OCI-LY1 (cell line): Measurements from ENCODE around the gene BORCS8.

Source experiments
- H2AFZ ChIP-seq: fragments of 200-600 bp; sonication (generic), shearing (Covaris generic); 2 replicates; pipeline ENCODE4 v1.6.0; 2014; ENCODE audit warnings: antibody characterized with exemption, mild to moderate bottlenecking, low read length
- H3F3A ChIP-seq: fragments of 200-600 bp; sonication (generic), shearing (Covaris generic); 2 replicates; pipeline ENCODE4 v1.6.0; 2014; ENCODE audit warnings: mild to moderate bottlenecking, antibody characterized with exemption, low read length, moderate library complexity; ENCODE audit not compliant: insufficient read depth
- H3K27ac ChIP-seq: fragments of 200-600 bp; sonication (generic); 2 replicates; pipeline ENCODE4 v1.5.1; 2014; ENCODE audit warnings: low read length, mixed run types, mild to moderate bottlenecking, low read depth; ENCODE audit not compliant: poor library complexity, severe bottlenecking
- H3K27me3 ChIP-seq: fragments of 200-600 bp; sonication (generic); 2 replicates; pipeline ENCODE4 v1.6.0; 2014; ENCODE audit warnings: antibody characterized with exemption, mild to moderate bottlenecking, low read length, moderate library complexity; ENCODE audit not compliant: insufficient read depth
- H3K36me3 ChIP-seq: fragments of 200-600 bp; sonication (generic); 2 replicates; pipeline ENCODE4 v1.6.1; 2014; ENCODE audit warnings: mild to moderate bottlenecking, antibody characterized with exemption, low read length, moderate library complexity, mixed read lengths; ENCODE audit not compliant: insufficient read depth
- H3K4me1 ChIP-seq: fragments of 200-600 bp; sonication (generic); 2 replicates; pipeline ENCODE4 v1.5.1; 2014; ENCODE audit warnings: mild to moderate bottlenecking, low read length, moderate library complexity; ENCODE audit not compliant: insufficient read depth, severe bottlenecking
- H3K4me2 ChIP-seq: fragments of 200-600 bp; sonication (generic), shearing (Covaris generic); 2 replicates; pipeline ENCODE4 v1.6.1; 2014; ENCODE audit warnings: low read length
- H3K4me3 ChIP-seq: fragments of 200-600 bp; sonication (generic); 2 replicates; pipeline ENCODE4 v1.5.1; 2014; ENCODE audit warnings: low read length, low read depth, mild to moderate bottlenecking, mixed read lengths; ENCODE audit not compliant: poor library complexity, severe bottlenecking
- H3K79me2 ChIP-seq: fragments of 200-600 bp; shearing (Covaris generic); 2 replicates; pipeline ENCODE4 v1.6.1; 2016; ENCODE audit warnings: mixed run types, low read length, mixed read lengths; ENCODE audit not compliant: insufficient read depth
- H3K9ac ChIP-seq: fragments of 200-600 bp; sonication (generic), shearing (Covaris generic); 2 replicates; pipeline ENCODE4 v1.6.1; 2014; ENCODE audit warnings: mild to moderate bottlenecking, low read length, mixed read lengths
- H3K9me2 ChIP-seq: fragments of 200-600 bp; sonication (generic), shearing (Covaris generic); 2 replicates; pipeline ENCODE4 v1.6.1; 2014; ENCODE audit warnings: low read depth, mild to moderate bottlenecking, low read length, mixed read lengths
- H3K9me3 ChIP-seq: fragments of 200-600 bp; shearing (Covaris generic); 2 replicates; pipeline ENCODE4 v1.6.1; 2014; ENCODE audit warnings: low read length, mixed read lengths
- H4K20me1 ChIP-seq: fragments of 200-600 bp; sonication (generic), shearing (Covaris generic); 2 replicates; pipeline ENCODE4 v1.6.0; 2016; ENCODE audit warnings: mild to moderate bottlenecking, low read length; ENCODE audit not compliant: insufficient read depth
- EZH2 ChIP-seq: fragments of 200-600 bp; sonication (generic), shearing (Covaris generic); IDR thresholded peaks from 2 replicates; pipeline ENCODE4 v1.8.0; 2017; ENCODE audit warnings: borderline replicate concordance, mixed run types, mild to moderate bottlenecking, antibody characterized with exemption, low read length, moderate library complexity, mixed read lengths
- TF ChIP-seq, protein P1 (sequence below): fragments of 200-600 bp; sonication (generic), shearing (Covaris generic); IDR thresholded peaks from 2 replicates; pipeline ENCODE4 v1.5.1; 2017; ENCODE audit warnings: mild to moderate bottlenecking, antibody characterized with exemption, low read length, moderate library complexity, mixed read lengths

BORCS8 gene

DNA sequence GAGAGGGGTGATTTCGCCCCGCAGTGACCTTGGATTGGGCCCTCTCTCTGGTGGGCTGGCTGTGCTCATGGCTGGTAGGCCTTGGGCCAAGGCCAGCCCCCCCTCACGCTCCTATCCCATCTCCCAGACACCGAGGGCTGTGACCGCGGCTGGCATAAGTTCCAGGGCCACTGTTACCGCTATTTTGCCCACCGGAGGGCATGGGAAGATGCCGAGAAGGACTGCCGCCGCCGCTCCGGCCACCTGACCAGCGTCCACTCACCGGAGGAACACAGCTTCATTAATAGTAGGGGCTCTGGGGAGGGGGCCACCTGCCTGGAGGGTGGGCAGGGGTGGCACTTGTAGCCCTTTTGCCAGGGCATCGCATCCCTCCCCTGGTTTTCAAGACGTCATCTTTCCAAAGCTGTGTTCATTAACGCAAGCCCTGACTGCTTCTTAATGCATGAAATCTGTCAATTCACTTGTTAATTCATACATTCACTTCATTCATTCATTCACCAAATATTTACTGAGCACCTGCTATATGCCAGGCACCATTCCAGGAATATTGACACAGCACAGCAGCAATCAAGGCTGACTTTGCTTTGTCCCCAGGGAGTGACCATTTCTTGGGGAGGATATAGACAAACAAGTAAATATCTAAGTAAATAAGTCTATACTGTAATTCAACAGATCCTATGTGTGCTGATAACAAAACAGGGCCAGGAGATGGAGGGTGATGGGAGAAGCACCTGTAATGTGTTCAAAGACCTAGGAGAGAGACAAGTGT, 46.4 kb upstream of the BORCS8 start:
- no peaks in the 10 kb centered on the region for H3K4me1 ChIP-seq
- H3F3A ChIP-seq: no peaks in the 10 kb centered on the region
- no peak overlapping the region for H3K4me2 ChIP-seq
- H3K9me3 ChIP-seq: peaks cover 14% of the 10 kb centered on the region
- no peak overlapping the region for H3K27ac ChIP-seq
- H3K4me3 ChIP-seq: no peak overlapping the region
- no peaks in the 10 kb centered on the region; the same call in 1 of the 2 replicates for H3K27me3 ChIP-seq
- no peaks in the 10 kb centered on the region; the same call in 1 of the 2 replicates for H3K36me3 ChIP-seq
- no peaks in the 10 kb centered on the region for H4K20me1 ChIP-seq
- H2AFZ ChIP-seq: no peak overlapping the region
- H3K9ac ChIP-seq: no peak overlapping the region
- H3K79me2 ChIP-seq: no peaks in the 10 kb centered on the region
- TF ChIP-seq, protein P1, sequence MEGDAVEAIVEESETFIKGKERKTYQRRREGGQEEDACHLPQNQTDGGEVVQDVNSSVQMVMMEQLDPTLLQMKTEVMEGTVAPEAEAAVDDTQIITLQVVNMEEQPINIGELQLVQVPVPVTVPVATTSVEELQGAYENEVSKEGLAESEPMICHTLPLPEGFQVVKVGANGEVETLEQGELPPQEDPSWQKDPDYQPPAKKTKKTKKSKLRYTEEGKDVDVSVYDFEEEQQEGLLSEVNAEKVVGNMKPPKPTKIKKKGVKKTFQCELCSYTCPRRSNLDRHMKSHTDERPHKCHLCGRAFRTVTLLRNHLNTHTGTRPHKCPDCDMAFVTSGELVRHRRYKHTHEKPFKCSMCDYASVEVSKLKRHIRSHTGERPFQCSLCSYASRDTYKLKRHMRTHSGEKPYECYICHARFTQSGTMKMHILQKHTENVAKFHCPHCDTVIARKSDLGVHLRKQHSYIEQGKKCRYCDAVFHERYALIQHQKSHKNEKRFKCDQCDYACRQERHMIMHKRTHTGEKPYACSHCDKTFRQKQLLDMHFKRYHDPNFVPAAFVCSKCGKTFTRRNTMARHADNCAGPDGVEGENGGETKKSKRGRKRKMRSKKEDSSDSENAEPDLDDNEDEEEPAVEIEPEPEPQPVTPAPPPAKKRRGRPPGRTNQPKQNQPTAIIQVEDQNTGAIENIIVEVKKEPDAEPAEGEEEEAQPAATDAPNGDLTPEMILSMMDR: no peak
- no peak for TF ChIP-seq EZH2
- H3K9me2 ChIP-seq: no peaks in the 10 kb centered on the region

DNA sequence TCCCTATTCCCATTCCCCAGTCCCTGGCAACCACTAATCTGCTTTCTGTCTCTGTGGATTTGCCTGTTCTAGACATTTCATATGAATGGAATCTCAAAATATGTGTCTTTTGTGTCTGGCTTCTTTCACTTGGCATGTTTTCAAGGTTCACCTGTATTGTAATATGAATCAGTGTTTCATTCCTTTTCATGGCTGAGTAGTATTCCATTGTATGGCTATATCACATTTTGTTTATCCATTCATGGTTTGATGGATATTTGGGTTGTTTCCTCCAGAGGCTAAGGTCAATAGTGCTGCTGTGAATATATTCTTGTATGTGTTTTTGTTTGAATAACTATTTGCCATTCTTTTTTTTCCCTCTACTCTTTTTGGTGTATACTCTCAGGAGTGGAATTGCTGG, 44.2 kb upstream of the BORCS8 start:
- TF ChIP-seq, protein P1: no peak
- no peak for TF ChIP-seq EZH2
- H3K4me2 ChIP-seq: no peak overlapping the region
- no peak overlapping the region for H3K9ac ChIP-seq
- no peaks in the 10 kb centered on the region for H4K20me1 ChIP-seq
- peaks cover 4% of the 10 kb centered on the region; the same call in 1 of the 2 replicates for H3K27me3 ChIP-seq
- H3K36me3 ChIP-seq: no peaks in the 10 kb centered on the region; the same call in 1 of the 2 replicates
- H2AFZ ChIP-seq: no peak overlapping the region
- no peaks in the 10 kb centered on the region for H3F3A ChIP-seq
- peaks cover 14% of the 10 kb centered on the region for H3K9me3 ChIP-seq
- H3K79me2 ChIP-seq: no peaks in the 10 kb centered on the region
- no peak overlapping the region for H3K27ac ChIP-seq
- no peak overlapping the region for H3K4me3 ChIP-seq
- no peaks in the 10 kb centered on the region for H3K4me1 ChIP-seq
- no peaks in the 10 kb centered on the region for H3K9me2 ChIP-seq

DNA sequence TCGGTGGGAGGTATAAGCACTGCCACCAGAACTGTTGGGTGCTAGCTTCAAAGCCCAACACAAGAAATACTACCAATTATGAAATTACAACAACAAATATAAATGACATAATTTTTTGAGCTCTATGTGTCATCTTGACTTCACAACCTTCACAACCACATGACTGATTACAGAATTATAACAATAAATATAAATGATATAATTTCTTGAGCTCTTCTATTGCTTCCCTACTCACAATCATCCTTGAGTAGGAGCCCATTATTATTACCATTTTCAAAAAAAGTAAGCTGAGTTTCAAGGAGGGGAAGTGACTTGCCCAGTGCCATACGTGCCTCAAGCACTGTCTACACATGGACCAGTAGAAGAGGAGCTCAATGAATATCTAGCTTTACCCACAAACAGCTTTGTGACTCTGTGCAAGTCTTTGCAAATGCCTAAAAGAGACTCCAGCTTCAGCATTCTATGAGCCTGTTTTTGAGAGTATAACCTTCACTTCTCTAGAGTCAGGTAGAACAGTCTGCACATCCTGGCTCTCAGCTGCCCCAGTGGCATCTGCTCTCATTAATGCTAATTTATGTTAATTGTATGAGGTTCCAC, 42.4 kb upstream of the BORCS8 start:
- H3K36me3 ChIP-seq: no peaks in the 10 kb centered on the region; the same call in 1 of the 2 replicates
- H3K27me3 ChIP-seq: peaks cover 4% of the 10 kb centered on the region; the same call in 1 of the 2 replicates
- no peaks in the 10 kb centered on the region for H4K20me1 ChIP-seq
- H3K9ac ChIP-seq: no peak overlapping the region
- no peaks in the 10 kb centered on the region for H3F3A ChIP-seq
- H2AFZ ChIP-seq: no peak overlapping the region
- no peaks in the 10 kb centered on the region for H3K4me1 ChIP-seq
- no peak overlapping the region for H3K4me3 ChIP-seq
- TF ChIP-seq, protein P1: no peak
- TF ChIP-seq EZH2: no peak
- no peak overlapping the region for H3K27ac ChIP-seq
- no peaks in the 10 kb centered on the region for H3K9me2 ChIP-seq
- H3K4me2 ChIP-seq: no peak overlapping the region
- H3K79me2 ChIP-seq: no peaks in the 10 kb centered on the region
- H3K9me3 ChIP-seq: peaks cover 14% of the 10 kb centered on the region
